OCI-LY1 (cell line): Measurements from ENCODE around the gene CUX1.

ENCODE experiments used
- H2AFZ ChIP-seq: fragments of 200-600 bp; sonication (generic), shearing (Covaris generic); 2 replicates; pipeline ENCODE4 v1.6.0; 2014; ENCODE audit warnings: antibody characterized with exemption, mild to moderate bottlenecking, low read length
- H3F3A ChIP-seq: fragments of 200-600 bp; sonication (generic), shearing (Covaris generic); 2 replicates; pipeline ENCODE4 v1.6.0; 2014; ENCODE audit warnings: mild to moderate bottlenecking, antibody characterized with exemption, low read length, moderate library complexity; ENCODE audit not compliant: insufficient read depth
- H3K27ac ChIP-seq: fragments of 200-600 bp; sonication (generic); 2 replicates; pipeline ENCODE4 v1.5.1; 2014; ENCODE audit warnings: low read length, mixed run types, mild to moderate bottlenecking, low read depth; ENCODE audit not compliant: poor library complexity, severe bottlenecking
- H3K27me3 ChIP-seq: fragments of 200-600 bp; sonication (generic); 2 replicates; pipeline ENCODE4 v1.6.0; 2014; ENCODE audit warnings: antibody characterized with exemption, mild to moderate bottlenecking, low read length, moderate library complexity; ENCODE audit not compliant: insufficient read depth
- H3K36me3 ChIP-seq: fragments of 200-600 bp; sonication (generic); 2 replicates; pipeline ENCODE4 v1.6.1; 2014; ENCODE audit warnings: mild to moderate bottlenecking, antibody characterized with exemption, low read length, moderate library complexity, mixed read lengths; ENCODE audit not compliant: insufficient read depth
- H3K4me1 ChIP-seq: fragments of 200-600 bp; sonication (generic); 2 replicates; pipeline ENCODE4 v1.5.1; 2014; ENCODE audit warnings: mild to moderate bottlenecking, low read length, moderate library complexity; ENCODE audit not compliant: insufficient read depth, severe bottlenecking
- H3K4me2 ChIP-seq: fragments of 200-600 bp; sonication (generic), shearing (Covaris generic); 2 replicates; pipeline ENCODE4 v1.6.1; 2014; ENCODE audit warnings: low read length
- H3K4me3 ChIP-seq: fragments of 200-600 bp; sonication (generic); 2 replicates; pipeline ENCODE4 v1.5.1; 2014; ENCODE audit warnings: low read length, low read depth, mild to moderate bottlenecking, mixed read lengths; ENCODE audit not compliant: poor library complexity, severe bottlenecking
- H3K79me2 ChIP-seq: fragments of 200-600 bp; shearing (Covaris generic); 2 replicates; pipeline ENCODE4 v1.6.1; 2016; ENCODE audit warnings: mixed run types, low read length, mixed read lengths; ENCODE audit not compliant: insufficient read depth
- H3K9ac ChIP-seq: fragments of 200-600 bp; sonication (generic), shearing (Covaris generic); 2 replicates; pipeline ENCODE4 v1.6.1; 2014; ENCODE audit warnings: mild to moderate bottlenecking, low read length, mixed read lengths
- H3K9me2 ChIP-seq: fragments of 200-600 bp; sonication (generic), shearing (Covaris generic); 2 replicates; pipeline ENCODE4 v1.6.1; 2014; ENCODE audit warnings: low read depth, mild to moderate bottlenecking, low read length, mixed read lengths
- H3K9me3 ChIP-seq: fragments of 200-600 bp; shearing (Covaris generic); 2 replicates; pipeline ENCODE4 v1.6.1; 2014; ENCODE audit warnings: low read length, mixed read lengths
- H4K20me1 ChIP-seq: fragments of 200-600 bp; sonication (generic), shearing (Covaris generic); 2 replicates; pipeline ENCODE4 v1.6.0; 2016; ENCODE audit warnings: mild to moderate bottlenecking, low read length; ENCODE audit not compliant: insufficient read depth
- EZH2 ChIP-seq: fragments of 200-600 bp; sonication (generic), shearing (Covaris generic); IDR thresholded peaks from 2 replicates; pipeline ENCODE4 v1.8.0; 2017; ENCODE audit warnings: borderline replicate concordance, mixed run types, mild to moderate bottlenecking, antibody characterized with exemption, low read length, moderate library complexity, mixed read lengths
- TF ChIP-seq, protein P1 (sequence below): fragments of 200-600 bp; sonication (generic), shearing (Covaris generic); IDR thresholded peaks from 2 replicates; pipeline ENCODE4 v1.5.1; 2017; ENCODE audit warnings: mild to moderate bottlenecking, antibody characterized with exemption, low read length, moderate library complexity, mixed read lengths

Gene CUX1

DNA sequence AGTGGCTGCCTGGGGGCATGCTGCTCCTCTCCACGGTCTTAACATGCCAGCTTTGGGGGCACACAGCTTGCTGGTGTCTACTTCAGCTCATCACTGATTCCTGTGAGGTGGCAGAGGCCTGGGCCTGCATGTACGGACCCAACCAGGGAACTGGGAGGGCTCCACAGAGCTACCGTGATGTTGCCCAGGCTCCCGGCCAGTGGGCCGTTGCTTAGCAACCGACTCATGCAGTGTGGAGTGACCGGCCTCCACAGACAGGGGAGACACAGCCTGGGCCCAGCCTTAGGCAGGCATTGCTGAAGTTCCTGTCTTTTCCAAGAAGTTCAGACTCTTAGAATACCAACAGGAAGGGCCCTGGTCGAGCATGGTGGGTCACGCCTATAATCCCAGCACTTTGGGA lies 443.4 kb downstream of the CUX1 start:
- no peak overlapping the region for H3K4me2 ChIP-seq
- no peaks in the 10 kb centered on the region for H3K9me2 ChIP-seq
- H4K20me1 ChIP-seq = no peaks in the 10 kb centered on the region
- no peaks in the 10 kb centered on the region for H3K36me3 ChIP-seq
- TF ChIP-seq, protein P1, sequence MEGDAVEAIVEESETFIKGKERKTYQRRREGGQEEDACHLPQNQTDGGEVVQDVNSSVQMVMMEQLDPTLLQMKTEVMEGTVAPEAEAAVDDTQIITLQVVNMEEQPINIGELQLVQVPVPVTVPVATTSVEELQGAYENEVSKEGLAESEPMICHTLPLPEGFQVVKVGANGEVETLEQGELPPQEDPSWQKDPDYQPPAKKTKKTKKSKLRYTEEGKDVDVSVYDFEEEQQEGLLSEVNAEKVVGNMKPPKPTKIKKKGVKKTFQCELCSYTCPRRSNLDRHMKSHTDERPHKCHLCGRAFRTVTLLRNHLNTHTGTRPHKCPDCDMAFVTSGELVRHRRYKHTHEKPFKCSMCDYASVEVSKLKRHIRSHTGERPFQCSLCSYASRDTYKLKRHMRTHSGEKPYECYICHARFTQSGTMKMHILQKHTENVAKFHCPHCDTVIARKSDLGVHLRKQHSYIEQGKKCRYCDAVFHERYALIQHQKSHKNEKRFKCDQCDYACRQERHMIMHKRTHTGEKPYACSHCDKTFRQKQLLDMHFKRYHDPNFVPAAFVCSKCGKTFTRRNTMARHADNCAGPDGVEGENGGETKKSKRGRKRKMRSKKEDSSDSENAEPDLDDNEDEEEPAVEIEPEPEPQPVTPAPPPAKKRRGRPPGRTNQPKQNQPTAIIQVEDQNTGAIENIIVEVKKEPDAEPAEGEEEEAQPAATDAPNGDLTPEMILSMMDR = no peak
- no peak for TF ChIP-seq EZH2
- no peaks in the 10 kb centered on the region for H3K4me1 ChIP-seq
- H3F3A ChIP-seq = no peaks in the 10 kb centered on the region
- H3K79me2 ChIP-seq = no peaks in the 10 kb centered on the region
- H3K27ac ChIP-seq = no peak overlapping the region
- no peaks in the 10 kb centered on the region for H3K9me3 ChIP-seq
- H3K4me3 ChIP-seq = no peak overlapping the region
- no peak overlapping the region for H2AFZ ChIP-seq
- H3K9ac ChIP-seq = no peak overlapping the region
- no peaks in the 10 kb centered on the region for H3K27me3 ChIP-seq

DNA sequence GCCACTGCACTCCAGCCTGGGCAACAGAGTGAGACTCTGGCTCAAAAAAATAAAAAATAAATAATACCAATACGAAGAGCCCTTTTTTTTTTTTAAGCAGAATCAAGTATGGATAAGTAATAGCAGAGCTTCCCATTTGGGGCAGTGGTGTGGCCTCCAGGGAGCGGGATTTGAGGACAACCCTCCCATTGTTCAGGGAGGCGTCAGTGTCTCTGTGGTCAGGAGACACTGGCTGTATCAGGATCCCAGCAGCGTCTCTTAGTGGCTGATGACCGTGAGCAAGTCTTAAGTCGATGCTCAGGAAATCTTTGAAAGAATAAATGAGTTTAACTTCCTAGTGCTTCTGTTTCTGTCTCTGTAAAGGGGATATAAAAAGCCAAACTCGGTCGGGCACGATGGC lies 444.0 kb downstream of the CUX1 start:
- Histone ChIP-seq H2AFZ (no peak overlapping the region), H3K9ac (no peak overlapping the region), H3K9me3 (no peaks in the 10 kb centered on the region), H3K36me3 (no peaks in the 10 kb centered on the region), H3K4me1 (no peaks in the 10 kb centered on the region), H3K79me2 (no peaks in the 10 kb centered on the region), H3K9me2 (no peaks in the 10 kb centered on the region), H3F3A (no peaks in the 10 kb centered on the region), H4K20me1 (no peaks in the 10 kb centered on the region), H3K4me3 (no peak overlapping the region), H3K27ac (no peak overlapping the region), H3K27me3 (no peaks in the 10 kb centered on the region), H3K4me2 (no peak overlapping the region)
- TF ChIP-seq, protein P1 = no peak
- no peak for TF ChIP-seq EZH2

DNA sequence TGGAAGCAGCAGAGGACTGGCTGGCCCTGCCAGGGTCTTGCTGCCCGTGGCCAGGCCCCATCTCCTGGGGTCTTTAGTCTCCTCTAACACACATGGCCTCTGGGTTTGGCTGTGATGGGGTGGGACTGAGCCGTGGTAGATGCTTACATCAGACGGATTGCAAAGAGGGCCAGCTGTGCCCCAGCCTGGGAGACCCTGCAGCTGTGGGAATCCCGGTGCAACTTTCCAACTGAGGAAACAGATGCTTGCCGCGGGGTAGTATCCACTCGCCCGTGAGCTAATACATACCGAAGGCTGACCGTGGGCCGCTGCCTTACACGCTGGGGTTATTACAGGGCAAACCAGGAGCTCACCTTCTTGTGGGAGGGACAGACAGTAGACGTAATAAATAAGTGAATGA lies 445.1 kb downstream of the CUX1 start:
- TF ChIP-seq, protein P1 = no peak
- no peak for TF ChIP-seq EZH2
- Histone ChIP-seq H3K4me3 (no peak overlapping the region), H3K4me2 (no peak overlapping the region), H4K20me1 (no peaks in the 10 kb centered on the region), H3K9ac (no peak overlapping the region), H3F3A (no peaks in the 10 kb centered on the region), H2AFZ (no peak overlapping the region), H3K79me2 (no peaks in the 10 kb centered on the region), H3K9me2 (no peaks in the 10 kb centered on the region), H3K27me3 (no peaks in the 10 kb centered on the region), H3K9me3 (no peaks in the 10 kb centered on the region), H3K27ac (no peak overlapping the region), H3K36me3 (no peaks in the 10 kb centered on the region), H3K4me1 (no peaks in the 10 kb centered on the region)
